HTR-8/SVneo (cell line): Measurements from ENCODE around the gene TIAM2.
"Not testable (repeated sequence)": the region's sequence is repeated elsewhere in the genome, so short reads cannot be mapped to it uniquely, and the experiment has no call there.

Source experiments
- DNase-seq: peaks from one replicate; pipeline ENCODE4 v3.0.0; 2011; ENCODE audit warnings: low spot score, mixed read lengths; ENCODE audit not compliant: insufficient read length
- FAIRE-seq: peaks from 2 replicates; lab custom pipeline; 2011; peaks lifted over from hg19 to GRCh38; lab: Jason Lieb, UNC

Gene TIAM2

GRCh38 chr6:154995254-154996015 is at the start of gene TIAM2:
Gene TIAM2, plus strand, starts transcription at chr6:154995315. Its CDS starts 133,909 bp downstream, at chr6:155129224.
- FAIRE-seq (no peak), DNase-seq (peak; percentile 42)

GRCh38 chr6:154950979-154951344 is 44.2 kb upstream of the TIAM2 start:
- FAIRE-seq (no peak), DNase-seq (no peak)

GRCh38 chr6:154951345-154952200 is 43.5 kb upstream of the TIAM2 start:
- DNase-seq = no peak
- FAIRE-seq = no peak

DNA sequence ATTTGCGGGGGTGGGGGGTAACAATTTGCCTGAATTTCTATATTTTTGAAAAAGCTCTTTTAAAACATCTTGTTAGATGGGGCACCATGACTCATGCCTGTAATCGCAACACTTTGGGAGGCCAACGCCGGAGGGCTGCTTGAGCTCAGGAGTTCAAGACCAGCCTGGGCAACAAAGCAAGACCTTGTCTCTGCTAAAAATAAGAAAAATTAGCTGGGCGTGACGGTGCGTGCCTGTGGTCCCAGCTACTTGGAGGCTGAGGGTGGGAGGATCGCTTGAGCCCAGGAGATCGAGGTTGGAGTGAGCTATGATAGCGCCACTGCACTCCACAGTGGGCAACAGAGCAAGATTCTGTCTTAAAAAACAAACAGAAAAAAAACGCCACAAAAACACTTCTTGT is 41.5 kb upstream of the TIAM2 start:
- no peak for FAIRE-seq
- DNase-seq = no peak

GRCh38 chr6:154954347-154954746 is 40.8 kb upstream of the TIAM2 start:
- FAIRE-seq = no peak
- DNase-seq = no peak

DNA sequence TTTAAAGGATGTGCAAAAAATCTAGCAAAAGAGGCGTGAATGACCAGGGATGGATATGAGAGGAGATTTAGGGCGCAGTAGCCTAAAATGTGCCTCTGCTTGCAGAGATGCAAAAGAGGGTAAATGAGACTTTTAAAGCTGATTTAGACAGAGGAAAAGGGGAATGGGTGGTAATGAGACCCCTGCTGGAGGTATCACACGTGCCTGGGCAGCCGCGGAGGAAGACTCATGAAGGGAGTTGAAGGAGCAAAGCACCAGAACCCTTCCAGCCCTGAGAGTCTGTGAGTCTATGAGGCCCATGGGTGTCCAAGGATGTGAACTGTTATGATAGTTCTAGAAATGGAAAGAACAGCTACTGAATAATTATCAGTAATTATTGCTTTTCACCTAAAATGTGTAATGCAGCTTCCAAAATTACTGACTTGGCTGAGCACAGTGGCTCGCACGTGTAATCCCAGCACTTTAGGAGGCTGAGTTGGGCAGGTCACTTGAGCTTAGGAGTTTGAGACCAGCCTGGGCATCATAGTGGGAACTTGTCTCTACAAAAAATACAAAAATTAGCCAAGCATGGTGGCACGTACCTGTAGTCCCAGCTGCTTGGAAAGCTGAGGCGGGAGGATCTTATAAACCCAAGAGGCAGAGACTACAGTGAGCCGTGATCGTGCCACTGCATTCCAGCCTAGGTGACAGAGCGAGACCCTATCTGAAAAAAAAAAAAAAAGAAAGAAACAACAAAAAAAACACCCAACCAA is 38.2 kb upstream of the TIAM2 start:
- DNase-seq (no peak), FAIRE-seq (no peak)

DNA sequence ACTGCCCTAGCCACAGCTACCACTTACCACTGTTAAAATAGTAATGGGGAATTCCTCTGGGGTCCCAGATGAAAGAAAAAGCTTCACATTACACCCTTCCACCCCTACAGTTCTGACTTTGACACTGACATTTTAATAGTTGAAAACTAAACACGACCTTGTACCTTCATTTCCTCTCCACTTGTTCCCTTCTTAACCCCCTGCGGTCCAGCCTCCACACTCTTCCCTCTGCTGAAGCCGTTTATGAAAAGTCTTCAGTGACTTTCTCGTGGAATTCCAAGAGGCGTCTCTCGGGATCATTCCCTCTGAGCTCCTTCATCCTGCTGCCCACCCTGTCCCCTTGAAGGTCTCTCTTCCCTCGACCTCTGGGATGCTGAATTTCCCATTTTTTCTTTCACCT is 36.6 kb upstream of the TIAM2 start:
- no peak for FAIRE-seq
- no peak for DNase-seq

DNA sequence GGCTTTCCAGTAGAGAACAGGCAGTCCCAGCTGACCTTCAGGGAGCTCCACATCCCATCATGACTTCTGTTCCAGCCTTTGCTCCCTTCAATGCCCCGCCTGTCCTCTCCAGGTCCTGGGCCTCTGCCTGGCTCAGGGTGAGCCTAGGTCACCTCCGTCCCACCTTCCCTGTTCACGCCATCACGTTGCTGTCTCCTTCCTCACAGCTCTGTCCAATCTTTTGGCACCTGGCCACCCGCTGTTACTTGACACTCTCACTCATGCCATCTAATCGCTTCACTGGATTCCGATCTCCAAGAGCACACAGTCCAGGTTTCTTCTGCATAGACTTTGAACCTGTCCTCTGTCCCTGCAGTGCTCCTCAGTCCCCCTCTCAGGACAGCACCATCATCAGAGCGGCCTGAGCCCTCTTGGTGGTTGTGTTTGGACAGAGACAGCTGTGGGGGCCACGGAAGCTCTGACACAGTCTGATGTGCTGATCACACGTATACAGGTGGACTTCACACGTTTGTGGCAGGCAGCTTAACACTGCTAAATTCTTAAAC is 34.7 kb upstream of the TIAM2 start:
- DNase-seq (no peak), FAIRE-seq (no peak)

DNA sequence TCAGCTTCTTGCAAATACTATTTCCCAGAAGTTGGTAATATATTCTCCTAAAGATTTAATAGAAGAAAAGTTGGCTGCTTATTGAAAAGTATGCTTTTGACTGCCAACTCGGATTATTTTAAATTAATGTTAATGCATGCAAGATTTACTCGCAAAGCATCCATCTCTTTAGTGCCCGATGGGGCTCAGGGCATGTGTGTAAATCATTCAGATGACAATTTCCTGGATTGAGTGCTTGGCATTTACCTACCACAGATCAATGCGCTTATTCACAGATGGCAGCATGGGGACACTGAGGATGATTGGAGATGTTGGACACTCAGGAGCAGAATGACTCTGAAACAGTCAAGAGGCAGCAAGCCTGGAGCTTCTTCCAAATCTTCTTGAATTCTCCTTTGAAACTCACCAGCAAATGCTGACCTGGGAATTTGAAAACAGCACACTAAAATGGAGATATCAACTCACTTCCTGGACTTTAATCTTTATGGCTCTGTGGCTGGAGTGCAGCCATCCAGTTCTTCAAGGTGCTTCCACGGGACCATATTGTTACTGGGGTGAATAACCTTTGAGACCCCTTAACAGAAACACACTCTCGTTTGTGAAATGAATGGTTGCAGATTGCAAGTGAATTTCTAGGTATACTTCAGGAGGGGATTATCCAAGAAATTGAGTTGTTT is 34.1 kb upstream of the TIAM2 start:
- FAIRE-seq (no peak), DNase-seq (no peak)

DNA sequence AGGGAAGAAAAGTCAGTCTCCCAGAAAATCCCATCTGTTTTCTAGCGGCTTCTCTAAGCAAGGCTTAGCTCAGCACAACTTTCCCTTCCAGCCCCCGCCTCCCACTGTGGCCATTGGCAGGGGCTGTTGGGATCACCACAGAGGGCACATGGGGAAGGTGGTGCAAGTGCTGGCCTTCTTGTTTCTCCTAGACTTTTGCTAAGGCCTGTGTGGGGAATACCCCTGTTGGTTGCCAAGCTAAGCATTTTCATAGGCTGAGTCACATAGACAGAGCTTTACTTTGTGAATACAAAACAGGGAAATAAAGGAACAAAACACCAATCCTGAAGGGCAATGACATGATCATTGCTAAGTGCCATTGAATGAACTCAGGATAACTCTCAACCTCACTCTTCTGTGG is 32.4 kb upstream of the TIAM2 start:
- peak; percentile 10 for DNase-seq
- no peak for FAIRE-seq

- not testable (repeated sequence) for FAIRE-seq
These were observed 28.9 kb upstream of the TIAM2 start for GRCh38 chr6:154966065-154966770.

GRCh38 chr6:154969796-154970195 is 25.3 kb upstream of the TIAM2 start:
- FAIRE-seq (no peak), DNase-seq (no peak)

More at GRCh38 chr6:154966065-154966770, 28.9 kb upstream of the TIAM2 start:
- DNase-seq = not testable (repeated sequence)

DNA sequence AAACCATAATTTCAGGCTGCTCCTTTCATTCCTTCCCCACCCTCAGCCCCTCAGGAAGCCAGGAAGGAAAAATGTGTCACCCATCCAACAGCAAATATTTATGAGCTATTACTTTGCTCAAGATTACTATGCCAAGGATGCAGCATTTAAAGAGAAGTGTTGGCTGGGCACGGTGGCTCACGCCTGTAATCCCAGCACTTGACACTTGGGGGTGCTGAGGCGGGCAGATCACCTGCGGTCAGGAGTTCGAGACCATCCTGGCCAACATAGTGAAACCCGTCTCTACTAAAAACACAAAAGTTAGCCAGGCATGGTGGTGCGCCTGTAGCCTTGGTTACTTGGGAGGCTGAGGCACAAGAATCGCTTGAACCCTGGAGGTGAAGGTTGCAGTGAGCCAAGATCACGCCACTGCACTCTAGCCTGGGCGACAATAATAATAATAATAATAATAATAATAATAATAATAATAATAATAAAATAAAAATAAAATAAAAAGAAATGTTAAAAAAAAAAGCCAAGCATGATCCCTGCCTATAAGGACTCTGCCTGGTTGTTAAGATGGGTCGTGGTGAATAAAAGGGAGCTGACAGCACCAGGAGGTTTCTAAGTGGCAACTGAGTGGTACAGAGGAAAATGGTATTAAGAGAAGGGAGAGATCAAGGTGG is 20.5 kb upstream of the TIAM2 start:
- no peak for DNase-seq

DNA sequence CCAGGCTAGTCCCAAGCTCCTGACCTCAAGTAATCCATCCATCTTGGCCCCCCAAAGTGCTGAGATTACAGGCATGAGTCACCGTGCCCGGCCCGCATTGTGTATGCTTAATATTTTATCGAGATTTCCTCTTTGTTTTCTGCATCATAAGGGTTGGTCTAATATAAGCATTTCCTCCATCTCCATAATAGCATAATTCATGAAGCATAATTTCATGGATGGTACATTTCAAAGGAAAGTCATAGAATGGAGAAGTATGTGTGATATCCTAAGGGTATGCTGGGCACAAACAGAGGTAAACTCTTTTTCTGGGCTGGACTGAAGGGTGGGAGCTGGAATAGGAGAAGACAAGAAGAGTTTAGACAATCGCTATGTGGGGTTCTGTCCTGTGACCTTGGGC is 17.5 kb upstream of the TIAM2 start:
- DNase-seq (no peak), FAIRE-seq (no peak)

More for the DNA sequence above, 20.5 kb upstream of the TIAM2 start:
- no peak for FAIRE-seq

DNA sequence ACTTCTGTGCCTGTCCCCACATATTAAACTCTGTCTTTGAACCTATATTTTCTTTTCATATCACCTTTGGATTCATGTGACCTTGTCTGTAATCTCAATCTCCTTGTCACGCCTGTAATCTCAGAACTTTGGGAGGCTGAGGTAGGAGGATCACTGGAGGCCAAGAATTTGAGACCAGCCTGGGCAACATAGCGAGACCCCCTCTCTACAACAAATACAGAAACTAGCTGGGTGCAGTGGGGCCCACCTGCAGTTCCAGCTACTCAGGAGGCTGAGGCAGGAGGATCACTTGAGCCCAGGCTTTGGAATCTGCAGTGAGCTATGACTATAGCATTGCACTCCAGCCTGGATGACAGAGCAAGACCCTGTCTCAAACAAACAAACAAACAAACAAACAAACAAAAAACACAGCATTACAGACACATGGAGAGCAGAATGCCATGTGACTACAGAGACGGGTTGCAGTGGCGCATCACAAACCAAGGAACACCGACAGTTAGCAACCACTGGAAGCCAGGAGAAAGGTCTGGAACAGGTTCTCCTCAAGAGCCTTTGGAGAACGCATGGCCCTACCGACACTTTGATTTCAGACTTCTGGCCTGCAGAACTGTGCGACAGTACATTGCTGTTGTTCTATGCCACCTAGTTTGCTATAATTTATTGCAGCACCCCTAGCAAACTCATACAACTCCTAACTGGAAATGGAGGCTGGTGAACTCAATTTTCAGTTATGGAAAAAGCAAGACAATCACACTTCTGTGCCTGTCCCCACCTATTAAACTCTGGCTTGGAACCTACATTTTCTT is 14.6 kb upstream of the TIAM2 start:
- no peak for FAIRE-seq
- no peak for DNase-seq

DNA sequence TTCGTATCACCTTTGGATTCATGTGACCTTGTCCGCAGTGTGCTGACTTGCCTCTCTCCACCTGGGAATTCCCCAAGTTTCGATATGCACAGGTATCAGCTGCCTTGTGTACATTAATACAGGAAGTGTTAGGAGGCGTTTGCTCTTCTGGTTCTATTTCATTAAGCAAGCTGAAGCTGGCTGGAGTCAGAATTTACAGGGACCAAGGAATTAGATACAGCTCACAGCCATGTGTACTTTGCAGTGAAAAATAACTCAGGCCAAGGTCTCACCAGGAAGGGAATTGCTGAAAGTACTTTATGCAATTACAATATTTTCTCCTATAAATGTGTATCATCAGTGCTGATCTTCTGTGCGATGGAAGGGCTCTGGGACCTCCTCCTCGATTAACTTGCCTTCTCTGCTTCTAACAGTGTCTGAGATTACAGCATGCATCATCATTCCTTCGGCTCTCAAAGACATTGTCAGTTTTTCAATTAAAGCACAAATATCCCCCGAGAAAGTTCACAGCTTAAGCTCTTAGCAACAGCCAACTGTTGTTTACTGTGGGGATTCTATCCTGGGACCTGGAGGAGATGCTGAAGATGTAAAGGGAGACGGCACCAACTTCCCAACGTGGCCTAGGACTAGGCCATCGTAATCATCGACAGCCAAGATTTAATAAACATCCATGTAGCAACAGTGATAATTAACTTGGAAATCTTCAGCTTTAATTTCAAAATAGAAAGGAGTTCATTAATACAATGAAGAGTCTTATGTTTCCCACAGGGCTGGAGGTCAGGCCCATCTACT is 13.8 kb upstream of the TIAM2 start:
- FAIRE-seq = no peak
- DNase-seq = no peak

GRCh38 chr6:154984146-154984545 is 11.0 kb upstream of the TIAM2 start:
- DNase-seq = no peak
- no peak for FAIRE-seq
